ENCODE data around the gene LIX1. TPM values are rescaled to one million over a fixed set of nuclear protein-coding genes. Genes with fewer than 3 reads are reported as not detected.

LIX1 gene
- total and polyA plus RNA-seq, 5 donors, result 0.18 to 0.50 (median 0.36) TPM

- DNase-seq (no peak), ATAC-seq (no peak)
- Histone ChIP-seq H3K9me3 (ENCODE audit: control insufficient read depth, low read length) (no peaks in the 10 kb centered on the region), H3K27ac (ENCODE audit: low read length) (no peak overlapping the region), H3K4me1 (ENCODE audit: control insufficient read depth, insufficient read depth, low read length) (peaks cover 2% of the 10 kb centered on the region), H3K27me3 (ENCODE audit: control insufficient read depth, insufficient read depth) (no peaks in the 10 kb centered on the region), H3K4me3 (ENCODE audit: low read length) (no peak overlapping the region)
- WGBS, result 88% methylated on average over 1 of the region's 1 CpG
- intact Hi-C loops (cut with DNase I), result loop anchor here in 1 of 4 donors (10.0 kb wide), 1 partner anchor 98 kb away; the partner anchor contains the start of gene LIX1
Measured at GRCh38 chr5:97047076-97047475, 95.3 kb downstream of the LIX1 start.

- no peaks in the 10 kb centered on the region for H3K27me3 ChIP-seq (ENCODE audit: control insufficient read depth, insufficient read depth)
- WGBS, result 73% methylated on average over 7 of the region's 7 CpGs
- DNase-seq, result no peak
- peaks cover 2% of the 10 kb centered on the region for H3K4me1 ChIP-seq (ENCODE audit: control insufficient read depth, insufficient read depth, low read length)
- no peak overlapping the region for H3K4me3 ChIP-seq (ENCODE audit: low read length)
- H3K9me3 ChIP-seq (ENCODE audit: control insufficient read depth, low read length), result no peaks in the 10 kb centered on the region
- H3K27ac ChIP-seq (ENCODE audit: low read length), result no peak overlapping the region
- intact Hi-C loops (cut with DNase I), result loop anchor here in 1 of 4 donors (10.0 kb wide), 1 partner anchor 98 kb away; the partner anchor contains the start of gene LIX1
- no peak for ATAC-seq
Measured at GRCh38 chr5:97046270-97046982, 96.0 kb downstream of the LIX1 start.

GRCh38 chr5:97044052-97044451 is 98.4 kb downstream of the LIX1 start:
- H3K27ac ChIP-seq (ENCODE audit: low read length), result no peak overlapping the region
- peaks cover 2% of the 10 kb centered on the region for H3K4me1 ChIP-seq (ENCODE audit: control insufficient read depth, insufficient read depth, low read length)
- intact Hi-C loops (cut with DNase I), result loop anchor here in 1 of 4 donors (10.0 kb wide), 1 partner anchor 101 kb away; the partner anchor contains the start of gene LIX1
- DNase-seq (peak in 2 of 3 donors; percentile 51), ATAC-seq (peak; percentile 82 to 87)
- no peaks in the 10 kb centered on the region for H3K27me3 ChIP-seq (ENCODE audit: control insufficient read depth, insufficient read depth)
- no peak overlapping the region for H3K4me3 ChIP-seq (ENCODE audit: low read length)
- WGBS, result 55% methylated on average over 2 of the region's 2 CpGs
- no peaks in the 10 kb centered on the region for H3K9me3 ChIP-seq (ENCODE audit: control insufficient read depth, low read length)

- Histone ChIP-seq H3K27ac (ENCODE audit: low read length) (no peak overlapping the region), H3K9me3 (ENCODE audit: control insufficient read depth, low read length) (no peaks in the 10 kb centered on the region), H3K27me3 (ENCODE audit: control insufficient read depth, insufficient read depth) (no peaks in the 10 kb centered on the region), H3K4me3 (ENCODE audit: low read length) (no peak overlapping the region), H3K4me1 (ENCODE audit: control insufficient read depth, insufficient read depth, low read length) (peaks cover 2% of the 10 kb centered on the region)
- 74% methylated on average over 3 of the region's 3 CpGs for WGBS
- DNase-seq (no peak), ATAC-seq (peak in 1 of 2 donors; percentile 36)
- intact Hi-C loops (cut with DNase I), result loop anchor here in 1 of 4 donors (10.0 kb wide), 1 partner anchor 101 kb away; the partner anchor contains the start of gene LIX1
Measured at GRCh38 chr5:97043511-97043910, 98.9 kb downstream of the LIX1 start.

- H3K9me3 ChIP-seq (ENCODE audit: control insufficient read depth, low read length), result no peaks in the 10 kb centered on the region
- DNase-seq (no peak), ATAC-seq (no peak)
- intact Hi-C loops (cut with DNase I), result loop anchor here in 1 of 4 donors (10.0 kb wide), 1 partner anchor 102 kb away; the partner anchor contains the start of gene LIX1
- 68% methylated on average over 7 of the region's 7 CpGs for WGBS
- no peak overlapping the region for H3K27ac ChIP-seq (ENCODE audit: low read length)
- peaks cover 2% of the 10 kb centered on the region for H3K4me1 ChIP-seq (ENCODE audit: control insufficient read depth, insufficient read depth, low read length)
- H3K27me3 ChIP-seq (ENCODE audit: control insufficient read depth, insufficient read depth), result no peaks in the 10 kb centered on the region
- H3K4me3 ChIP-seq (ENCODE audit: low read length), result no peak overlapping the region
Measured at GRCh38 chr5:97042996-97043395, 99.4 kb downstream of the LIX1 start.

Other genes with a start within 250 kb of the LIX1 start
- gene LNPEP, start 206.5 kb downstream of the LIX1 start, total RNA-seq, result 10 to 100 TPM; 56.5 to 70.1 (median 63.6) TPM
- gene LNPEP, start 206.5 kb downstream of the LIX1 start, polyA plus RNA-seq, result 15.7 TPM
- gene RIOK2, start 40.6 kb upstream of the LIX1 start, total RNA-seq, result 10 to 100 TPM; 21.6 to 24.4 (median 22.7) TPM
- 12.9 TPM for gene RIOK2, start 40.6 kb upstream of the LIX1 start, polyA plus RNA-seq